Inferior parietal cortex (tissue), 1 donor: Measurements from ENCODE around the gene CCDC127.
"Not testable (repeated sequence)": the region's sequence is repeated elsewhere in the genome, so short reads cannot be mapped to it uniquely, and the experiment has no call there.

Experiments
- DNase-seq: peaks from one replicate; pipeline ENCODE4 v3.0.0-alpha.2; 2016; ENCODE audit errors: extremely low spot score

CCDC127 gene

DNA sequence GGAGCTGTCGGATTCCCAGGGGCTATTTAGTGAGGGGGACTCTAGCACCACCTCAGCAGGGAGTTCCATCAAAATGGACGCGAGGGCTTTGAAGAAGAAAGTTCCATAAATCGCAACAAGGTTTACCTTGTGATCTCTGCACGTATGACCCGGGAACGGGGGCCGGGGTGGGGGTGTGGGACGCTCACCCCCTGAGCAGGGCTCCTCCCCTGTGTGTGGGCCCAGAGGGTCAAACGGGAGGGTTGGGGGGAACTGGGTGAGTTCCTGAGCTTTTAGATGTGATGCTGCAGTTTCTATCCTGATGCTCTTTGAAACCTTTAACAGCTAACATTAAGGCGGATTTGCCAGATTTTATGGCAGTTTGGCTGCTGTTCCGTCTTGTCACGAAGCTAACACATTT is 45.5 kb downstream of the CCDC127 start:
- DNase-seq: no peak

DNA sequence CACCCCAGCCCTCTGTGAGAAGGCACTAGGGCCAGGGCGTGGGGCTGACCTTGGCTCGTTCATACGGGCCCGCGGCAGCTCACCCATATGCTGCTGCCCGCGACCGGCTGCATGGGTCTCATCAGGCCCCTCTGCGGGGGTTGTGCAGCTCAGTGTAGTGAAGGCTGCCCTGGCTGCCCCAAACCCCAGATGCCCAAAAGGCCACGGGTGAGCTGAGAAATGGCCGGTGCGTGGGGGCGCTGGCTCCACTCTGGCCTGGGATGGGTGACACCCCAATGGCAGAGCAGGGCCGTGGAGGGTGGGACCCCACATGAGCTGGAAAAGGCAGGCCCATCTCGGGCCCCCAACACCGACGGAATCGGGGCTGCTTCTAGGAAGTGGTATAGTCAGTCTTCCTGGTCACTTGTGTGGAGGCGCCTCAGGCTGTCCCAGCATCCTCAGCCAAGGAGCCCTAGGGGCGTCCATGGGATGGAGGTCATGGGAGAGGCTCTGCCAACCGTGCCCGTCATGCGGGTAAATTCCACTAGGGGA is 46.1 kb downstream of the CCDC127 start:
- DNase-seq: no peak

DNA sequence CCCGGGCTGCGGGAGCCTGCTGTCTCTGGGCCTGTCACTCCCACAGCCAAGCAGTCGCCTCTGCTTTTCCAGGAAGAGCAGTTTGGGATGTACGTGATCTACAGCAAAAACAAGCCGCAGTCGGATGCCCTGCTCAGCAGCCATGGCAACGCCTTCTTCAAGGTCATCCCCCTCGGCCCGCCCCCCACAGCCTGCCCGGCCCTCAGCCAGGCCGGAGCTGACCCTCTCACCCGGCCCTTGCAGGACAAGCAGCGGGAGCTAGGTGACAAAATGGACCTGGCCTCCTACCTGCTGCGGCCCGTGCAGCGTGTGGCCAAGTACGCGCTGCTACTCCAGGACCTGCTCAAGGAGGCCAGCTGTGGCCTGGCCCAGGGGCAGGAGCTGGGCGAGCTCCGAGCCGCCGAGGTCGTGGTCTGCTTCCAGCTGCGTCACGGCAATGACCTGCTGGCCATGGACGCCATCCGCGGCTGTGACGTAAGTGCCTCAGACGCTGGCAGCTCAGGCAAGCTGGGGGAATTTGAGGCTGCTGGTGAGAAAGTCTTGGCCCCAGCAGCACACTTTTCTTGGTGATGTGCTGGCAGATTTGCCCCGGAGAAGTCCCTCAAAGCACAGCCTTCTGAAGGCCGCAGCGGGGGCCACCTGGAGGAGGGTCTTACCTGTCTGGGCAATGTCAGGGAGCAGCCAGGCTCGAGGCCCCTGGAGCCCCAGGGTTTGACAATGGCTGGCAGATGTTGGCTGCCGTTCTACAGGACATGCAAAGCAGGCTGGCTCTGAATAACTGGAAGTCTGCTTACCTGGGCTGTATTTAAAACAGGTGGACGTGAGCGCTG is 46.8 kb downstream of the CCDC127 start:
- no peak for DNase-seq

DNA sequence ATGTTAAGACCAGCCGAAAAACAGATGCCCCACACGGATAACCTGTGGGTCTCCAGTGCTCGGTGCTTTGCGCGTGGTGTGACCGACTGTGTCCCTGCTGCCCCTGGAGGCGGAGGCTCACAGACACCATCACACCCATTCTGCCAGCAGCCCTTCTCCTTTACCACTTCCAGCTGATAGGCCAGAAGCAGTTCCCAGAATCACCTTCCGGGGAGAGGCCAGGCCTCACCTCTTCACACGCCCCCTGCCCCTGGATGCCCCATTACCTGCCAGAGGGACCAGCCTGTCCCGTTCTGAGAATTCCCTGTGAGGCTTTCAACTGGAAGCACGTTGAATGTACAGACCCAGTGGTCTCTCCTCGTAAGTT is 48.2 kb downstream of the CCDC127 start:
- DNase-seq: no peak

DNA sequence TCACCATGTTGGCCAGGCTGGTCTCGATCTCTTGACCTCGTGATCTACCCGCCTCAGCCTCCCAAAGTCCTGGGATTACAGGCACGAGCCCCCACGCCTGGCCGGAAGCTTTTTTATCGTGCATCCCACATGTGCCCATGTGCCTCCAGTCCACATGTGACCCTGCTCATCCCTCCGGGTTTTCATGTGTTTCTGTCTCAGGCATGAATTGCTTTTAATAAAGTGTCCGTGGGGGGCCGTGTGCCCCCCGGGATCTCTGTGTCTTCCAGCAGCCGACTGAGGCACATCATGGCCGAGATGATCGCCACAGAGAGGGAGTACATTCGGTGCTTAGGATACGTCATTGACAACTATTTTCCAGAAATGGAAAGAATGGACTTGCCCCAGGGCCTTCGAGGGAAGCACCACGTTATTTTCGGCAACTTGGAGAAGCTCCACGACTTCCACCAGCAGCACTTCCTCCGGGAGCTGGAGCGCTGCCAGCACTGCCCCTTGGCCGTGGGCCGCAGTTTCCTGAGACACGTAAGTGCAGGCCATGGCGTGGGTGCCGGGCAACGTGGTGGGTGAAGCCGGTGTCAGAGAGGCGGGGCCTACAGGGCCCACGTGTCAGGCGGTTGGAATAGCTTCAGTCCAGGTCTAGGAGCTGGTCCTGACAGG is 48.8 kb downstream of the CCDC127 start:
- no peak for DNase-seq

DNA sequence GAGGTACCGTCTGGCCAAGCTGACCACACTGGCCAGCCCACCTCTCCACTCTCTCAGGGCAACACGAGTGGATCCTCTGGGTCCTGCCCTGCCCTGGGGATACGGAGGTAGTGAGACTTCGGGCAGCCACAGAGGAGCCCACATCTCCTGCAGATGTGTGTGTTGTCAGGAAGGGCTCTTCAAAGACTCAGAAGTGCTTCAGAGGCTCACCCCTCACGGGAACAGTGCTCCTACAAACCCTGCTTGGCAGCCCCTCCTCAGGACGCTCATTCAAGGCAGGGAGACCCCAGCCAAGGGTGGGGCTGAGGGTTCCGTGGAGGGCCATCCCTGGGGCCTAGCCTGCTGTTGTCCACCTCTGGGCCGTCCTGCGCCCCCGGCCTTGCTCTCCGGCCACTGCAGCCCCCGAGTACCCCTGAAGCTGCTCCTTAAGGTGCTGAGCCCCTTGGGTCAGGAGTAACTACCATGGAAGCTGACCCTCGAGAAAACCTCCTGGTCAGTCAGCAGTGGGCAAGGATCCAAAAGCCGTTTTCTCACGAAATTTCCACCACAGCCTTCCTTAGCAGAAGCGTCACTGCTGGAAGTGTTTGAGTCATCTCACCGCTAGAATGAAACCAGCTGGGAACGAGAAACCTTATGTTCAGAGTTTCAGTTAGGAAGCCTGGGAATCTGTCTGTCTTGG is 49.8 kb downstream of the CCDC127 start:
- no peak for DNase-seq

DNA sequence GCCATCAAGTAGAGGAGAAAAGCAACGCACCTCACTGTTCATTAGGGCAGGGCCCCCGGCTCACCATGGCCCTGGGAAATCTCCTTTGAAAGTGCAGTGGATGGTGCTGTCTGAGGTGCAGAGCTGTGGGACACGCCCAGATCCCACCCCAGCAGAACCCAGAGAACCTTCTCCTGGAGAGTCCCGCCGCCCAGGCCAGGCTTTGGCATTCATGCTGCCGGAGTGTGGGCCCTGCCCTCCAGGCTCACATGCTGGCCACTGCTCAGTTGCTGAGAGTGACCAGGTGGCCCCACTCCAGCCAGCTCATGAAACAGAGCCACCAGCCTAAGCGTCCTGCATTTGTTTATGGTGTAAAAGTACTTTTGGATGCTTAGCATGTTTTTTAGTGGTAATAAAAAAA is 50.4 kb downstream of the CCDC127 start:
- no peak for DNase-seq

DNA sequence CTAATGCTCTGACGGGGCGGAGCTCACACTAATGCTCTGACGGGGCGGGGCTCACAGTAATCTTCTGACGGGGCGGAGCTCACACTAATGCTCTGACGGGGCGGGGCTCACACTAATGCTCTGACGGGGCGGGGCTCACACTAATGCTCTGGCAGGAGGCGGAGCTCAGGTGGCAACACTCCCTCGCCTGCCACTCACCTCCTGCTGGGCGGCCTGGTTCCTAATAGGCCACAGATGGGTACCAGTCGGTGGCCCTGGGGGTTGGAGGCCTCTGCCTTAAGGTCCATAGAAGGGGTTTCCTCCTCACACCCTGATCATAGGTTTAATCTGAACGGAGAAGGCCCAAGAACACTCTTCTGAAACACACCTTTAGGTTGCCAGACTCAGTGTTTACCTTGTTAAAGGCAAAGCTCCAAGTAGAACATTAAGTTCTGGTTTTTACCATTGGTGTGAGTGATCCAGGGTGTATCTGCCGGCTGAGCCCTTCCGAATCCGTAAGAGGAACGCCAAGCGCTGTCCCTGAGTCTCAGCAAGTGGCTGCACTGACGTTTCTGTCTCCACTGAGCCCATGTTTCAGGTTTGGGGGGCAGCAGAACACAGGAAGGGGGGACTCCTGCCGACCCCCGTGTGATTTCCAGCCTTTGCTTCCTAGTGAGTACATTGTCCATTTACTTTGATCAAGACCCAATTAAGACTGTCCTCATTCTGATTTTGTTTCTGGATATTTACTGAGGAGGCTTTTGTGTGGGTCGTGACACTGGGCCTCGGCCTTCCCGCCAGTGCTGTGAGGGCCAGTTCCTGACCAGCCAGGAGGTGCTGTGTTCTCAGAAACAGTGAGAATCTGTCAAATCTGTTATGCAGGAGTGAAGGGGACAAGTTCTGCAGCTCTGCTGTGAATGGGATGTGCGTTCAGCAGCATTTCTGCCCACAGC is 51.2 kb downstream of the CCDC127 start:
- no peak for DNase-seq

DNA sequence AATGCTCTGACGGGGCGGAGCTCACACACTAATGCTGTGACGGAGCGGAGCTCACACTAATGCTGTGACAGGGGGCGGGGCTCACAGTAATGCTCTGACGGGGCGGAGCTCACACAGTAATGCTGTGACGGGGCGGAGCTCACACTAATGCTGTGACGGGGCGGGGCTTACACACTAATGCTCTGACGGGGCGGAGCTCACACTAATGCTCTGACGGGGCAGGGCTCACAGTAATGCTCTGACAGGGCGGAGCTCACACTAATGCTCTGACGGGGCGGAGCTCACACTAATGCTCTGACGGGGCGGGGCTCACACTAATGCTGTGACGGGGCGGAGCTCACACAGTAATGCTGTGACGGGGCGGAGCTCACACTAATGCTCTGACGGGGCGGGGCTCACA is 53.2 kb downstream of the CCDC127 start:
- DNase-seq: not testable (repeated sequence)

DNA sequence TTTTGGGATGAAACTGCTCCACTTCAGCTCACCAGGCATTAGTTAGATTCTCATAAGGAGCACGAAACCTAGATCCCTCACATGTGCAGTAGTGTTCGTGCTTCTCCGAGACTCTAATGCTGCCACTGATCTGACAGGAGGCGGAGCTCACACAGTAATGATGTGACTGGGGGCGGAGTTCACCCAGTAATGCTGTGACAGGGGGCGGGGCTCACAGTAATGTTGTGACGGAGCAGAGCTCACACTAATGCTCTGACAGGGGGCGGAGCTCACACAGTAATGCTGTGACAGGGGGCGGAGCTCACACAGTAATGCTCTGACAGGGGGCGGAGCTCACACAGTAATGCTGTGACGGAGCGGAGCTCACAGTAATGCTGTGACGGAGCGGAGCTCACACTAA is 53.7 kb downstream of the CCDC127 start:
- DNase-seq: no peak

DNA sequence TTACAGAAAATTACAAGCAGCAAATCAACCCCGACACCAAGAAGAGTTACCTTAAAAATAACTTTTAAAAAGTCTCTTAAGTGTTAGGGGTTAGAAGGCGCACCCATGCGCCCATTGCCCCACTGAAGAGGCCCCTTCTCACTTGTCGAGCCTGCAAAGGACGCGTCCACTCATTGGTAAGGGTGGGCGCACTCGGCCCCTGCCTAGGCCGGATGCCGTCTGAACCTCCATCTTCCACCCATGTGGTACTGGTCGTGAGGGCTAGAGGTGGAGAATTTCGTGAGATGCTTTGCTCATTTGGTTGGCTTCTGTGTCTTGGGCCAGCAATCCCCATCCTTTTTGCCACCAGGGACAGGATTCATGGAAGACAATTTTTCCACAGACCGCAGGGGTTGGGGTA is 54.1 kb downstream of the CCDC127 start:
- no peak for DNase-seq

DNA sequence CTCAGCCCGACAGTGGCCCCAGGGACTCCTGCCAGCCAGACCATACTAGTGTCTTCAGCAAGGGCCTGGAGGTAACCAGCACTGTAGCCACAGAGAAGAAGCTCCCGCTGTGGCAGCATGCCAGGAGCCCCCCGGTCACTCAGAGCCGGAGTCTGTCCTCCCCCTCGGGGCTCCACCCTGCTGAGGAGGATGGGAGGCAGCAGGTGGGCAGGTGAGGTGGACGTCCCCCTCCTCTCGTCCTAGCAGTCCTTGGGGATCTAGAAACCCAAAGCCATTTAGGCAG is 54.7 kb downstream of the CCDC127 start:
- DNase-seq: no peak

DNA sequence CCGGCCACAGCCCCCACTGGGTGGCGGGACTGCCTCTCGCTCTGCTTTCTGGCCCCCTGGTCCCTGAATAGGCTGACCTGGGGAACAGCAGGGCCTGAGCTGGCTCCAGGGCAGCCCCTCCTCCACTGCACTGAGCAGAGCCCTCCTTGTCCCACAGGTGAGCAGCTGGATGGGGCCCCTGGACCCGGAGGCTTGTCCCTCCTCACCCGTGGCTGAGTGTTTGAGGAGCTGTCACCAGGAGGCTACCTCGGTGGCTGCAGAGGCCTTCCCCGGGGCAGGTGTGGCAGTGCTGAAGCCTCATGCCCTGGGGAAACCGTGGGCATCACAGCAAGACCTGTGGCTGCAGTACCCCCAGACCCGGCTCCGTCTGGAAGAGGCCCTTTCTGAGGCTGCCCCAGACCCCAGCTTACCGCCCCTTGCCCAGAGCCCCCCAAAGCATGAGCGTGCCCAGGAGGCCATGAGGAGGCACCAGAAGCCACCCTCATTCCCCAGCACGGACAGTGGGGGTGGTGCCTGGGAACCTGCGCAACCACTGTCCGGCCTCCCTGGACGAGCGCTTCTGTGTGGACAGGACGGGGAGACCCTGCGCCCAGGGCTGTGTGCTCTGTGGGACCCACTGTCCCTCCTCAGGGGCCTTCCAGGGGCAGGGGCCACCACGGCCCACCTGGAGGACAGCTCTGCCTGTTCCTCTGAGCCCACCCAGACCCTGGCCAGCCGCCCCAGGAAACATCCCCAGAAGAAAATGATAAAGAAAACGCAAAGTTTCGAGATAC is 55.2 kb downstream of the CCDC127 start:
- no peak for DNase-seq

DNA sequence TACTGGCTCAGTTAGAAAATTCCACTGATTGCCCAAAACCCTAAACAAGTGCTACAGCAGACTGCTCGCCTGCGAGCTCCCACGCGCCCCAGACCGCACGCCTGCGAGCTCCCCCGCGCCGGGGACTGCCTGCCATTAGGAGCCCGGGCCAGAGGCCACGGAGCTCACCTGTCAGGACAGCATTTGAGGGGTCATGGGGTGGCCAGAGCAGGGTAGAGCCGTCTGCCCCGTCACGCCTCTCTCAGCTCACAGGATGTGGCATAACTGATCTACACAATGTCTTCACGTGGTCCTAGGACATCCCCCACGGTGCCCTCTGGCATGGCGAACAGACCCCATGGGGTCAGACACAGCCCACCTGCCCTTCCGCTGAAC is 55.8 kb downstream of the CCDC127 start:
- DNase-seq: no peak

DNA sequence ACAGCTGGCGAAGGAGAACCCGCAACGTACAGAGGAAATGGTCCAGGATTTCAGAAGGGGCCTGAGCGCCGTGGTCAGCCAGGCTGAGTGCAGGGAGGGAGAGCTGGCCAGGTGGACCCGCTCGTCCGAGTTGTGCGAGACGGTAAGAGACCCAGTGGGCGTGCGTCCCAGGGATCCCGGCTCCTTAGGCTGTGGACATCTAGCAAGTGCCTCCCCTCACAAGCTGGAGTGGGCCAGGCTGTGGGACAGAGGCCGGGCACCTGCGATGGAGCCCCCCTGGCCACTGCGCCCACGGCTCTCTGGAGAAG is 56.2 kb downstream of the CCDC127 start:
- no peak for DNase-seq

DNA sequence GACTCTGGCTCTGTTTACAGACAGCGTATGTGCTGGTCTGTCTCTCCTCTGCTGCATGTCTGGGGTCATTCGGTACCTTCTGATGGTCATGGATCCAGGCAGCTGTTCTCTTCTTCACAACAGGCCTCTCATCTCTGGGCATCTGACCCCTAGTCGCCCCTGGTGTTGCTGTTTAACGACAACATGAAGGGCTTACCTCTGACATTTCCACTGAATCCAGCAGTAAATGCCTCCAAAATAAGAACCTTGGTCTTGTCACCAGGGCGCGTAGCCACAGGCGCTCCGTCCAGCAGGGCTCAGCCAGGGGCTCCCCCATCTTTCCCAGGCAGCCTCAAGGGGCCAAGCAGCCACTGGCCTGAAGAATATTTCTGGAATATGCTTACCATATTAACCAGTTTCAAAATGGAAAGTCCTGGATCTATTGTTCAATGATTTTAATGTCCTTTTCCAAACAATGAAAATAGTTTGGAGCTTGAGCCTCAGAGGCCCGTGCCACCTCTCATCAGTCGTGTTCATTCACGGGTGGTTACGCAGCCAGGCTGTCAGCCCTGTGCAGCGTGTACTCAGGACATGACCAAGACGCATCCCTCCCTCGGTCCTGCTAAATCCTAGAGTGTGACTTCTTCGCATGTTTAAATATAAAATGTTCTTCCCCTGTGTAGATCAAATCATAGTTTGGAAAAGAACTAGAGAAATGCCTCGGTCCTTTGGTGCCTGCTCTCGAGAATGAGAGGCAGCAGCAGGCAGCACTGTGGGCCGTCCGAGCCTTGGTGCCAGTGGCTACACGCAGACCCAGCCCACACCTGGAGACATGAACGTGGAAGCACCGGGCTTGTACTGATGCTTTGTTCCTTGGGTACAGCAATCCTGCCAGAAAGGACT is 56.8 kb downstream of the CCDC127 start:
- no peak for DNase-seq

DNA sequence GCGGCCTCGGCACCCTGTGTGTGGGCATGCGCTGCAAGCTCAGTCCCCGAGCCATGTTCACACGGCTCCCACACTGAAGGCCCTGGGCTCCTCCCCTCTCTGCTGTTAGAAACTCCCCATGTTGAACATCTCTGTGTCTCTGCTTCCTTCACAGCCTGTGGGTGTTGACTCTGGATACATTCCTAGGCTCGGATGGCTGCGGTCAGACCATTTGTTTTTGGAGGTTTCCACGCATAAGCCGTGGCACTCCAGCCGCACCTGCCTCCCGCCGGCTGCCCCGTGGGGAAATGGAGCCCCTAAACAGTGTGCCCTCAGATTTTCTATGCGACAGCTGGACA is 57.8 kb downstream of the CCDC127 start:
- DNase-seq: no peak

DNA sequence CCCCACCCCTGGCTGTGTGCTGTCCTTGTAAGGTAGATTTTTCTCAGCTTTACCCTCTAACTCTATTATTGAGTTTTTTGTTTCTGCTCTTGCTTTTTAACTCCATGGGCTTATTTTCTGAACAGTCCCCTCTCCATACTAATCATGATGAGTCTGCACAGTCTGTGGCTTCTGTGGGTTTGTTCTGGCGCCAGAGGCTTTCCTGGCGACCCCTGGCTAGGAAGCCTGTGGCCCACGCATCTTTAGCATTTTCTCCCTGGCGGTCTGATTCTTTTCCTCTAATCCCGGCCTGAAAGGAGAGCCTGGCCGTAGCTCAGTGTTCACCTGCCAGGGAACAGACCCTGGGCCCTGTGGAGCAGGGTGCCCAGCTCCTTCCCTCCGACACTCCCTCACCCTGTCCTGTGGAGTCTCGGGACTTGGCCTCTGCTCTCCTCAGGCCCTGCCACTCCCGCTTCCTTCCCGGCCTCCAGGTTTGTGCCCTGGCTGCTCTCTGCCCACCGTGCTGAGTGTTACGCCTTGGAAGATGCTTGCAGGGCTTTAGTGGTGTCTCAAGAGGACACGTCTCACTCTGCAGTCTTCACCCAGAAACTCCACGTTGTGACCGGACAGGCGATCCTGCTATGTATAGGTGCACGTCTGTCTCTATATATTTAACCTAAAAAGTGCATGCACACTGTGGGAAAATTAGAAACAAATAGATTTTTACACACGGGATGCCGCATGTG is 58.3 kb downstream of the CCDC127 start:
- DNase-seq: no peak

DNA sequence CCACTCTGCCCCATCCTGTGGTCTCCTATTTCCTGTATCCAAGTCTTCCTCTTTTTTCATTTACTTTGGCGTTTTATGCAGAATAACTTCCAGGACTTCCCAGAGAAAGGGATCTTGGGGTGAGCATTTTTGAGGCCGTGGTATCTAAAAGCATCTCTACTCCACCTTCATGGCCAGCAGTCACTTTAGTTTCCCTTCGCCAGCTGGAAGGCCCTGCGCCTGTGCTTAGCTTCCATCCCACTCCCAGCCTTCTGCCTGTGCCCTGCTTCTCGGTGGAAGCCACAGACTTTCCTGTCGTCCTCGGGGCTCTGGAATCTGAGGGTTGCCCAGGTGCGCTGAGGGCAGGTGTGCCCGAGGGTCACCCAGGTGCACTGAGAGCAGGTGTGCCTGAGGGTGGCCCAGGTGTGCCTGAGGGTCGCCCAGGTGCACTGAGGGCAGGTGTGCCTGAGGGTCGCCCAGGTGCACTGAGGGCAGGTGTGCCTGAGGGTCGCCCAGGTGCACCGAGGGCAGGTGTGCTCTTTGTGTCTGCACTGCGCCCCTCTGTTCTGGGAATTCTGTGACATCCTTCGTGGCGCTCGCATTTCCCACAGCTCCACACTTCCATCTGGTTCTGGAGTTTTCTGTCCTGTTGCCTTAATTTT is 59.0 kb downstream of the CCDC127 start:
- no peak for DNase-seq
